ENCODE results near the gene EEFSEC. TPM values are rescaled to one million over a fixed set of nuclear protein-coding genes. Genes with fewer than 3 reads are reported as not detected.

EEFSEC gene
- total and polyA plus RNA-seq, 2 of the 8 experiments (the other 6 are each of a cell fraction or from before 2014, with no cell fraction given), result 13.1 to 19.8 TPM

DNA sequence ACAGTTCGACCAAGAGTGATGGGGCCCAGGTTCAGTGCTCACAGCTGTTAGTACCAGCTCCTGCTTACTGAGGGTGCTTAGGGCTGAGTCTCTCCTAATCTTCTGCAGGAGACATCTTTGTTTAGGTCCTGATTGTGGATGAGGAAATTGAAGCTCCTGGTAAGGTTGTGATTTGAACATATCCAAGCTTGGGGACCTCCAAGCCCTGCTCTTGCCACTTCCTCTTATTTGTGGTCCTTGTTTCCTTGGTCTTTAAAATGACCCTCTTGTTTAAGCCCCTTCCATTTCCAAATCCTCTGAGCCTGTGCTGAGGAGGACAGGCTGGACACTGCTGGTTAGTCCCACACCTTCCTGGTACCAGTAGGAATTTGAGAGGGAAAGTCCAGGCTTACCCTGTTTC is 87.0 kb downstream of the EEFSEC start:
- Histone ChIP-seq H3K18ac (ENCODE audit: extremely low read depth, low read length) (no peak overlapping the region), H4K5ac (ENCODE audit: insufficient read length, low read depth, low read length) (no peak overlapping the region), H2BK120ac (replicated peaks; ENCODE audit: low read depth, low read length) (no peak overlapping the region), H3K4me2 (ENCODE audit: insufficient read depth in 1 of 2, low read depth in 2 of 2, low read length in 2 of 2) (no peak overlapping the region), H2AFZ (ENCODE audit: low read length) (no peak overlapping the region), H4K20me1 (replicated peaks in 1 of 2; ENCODE audit: control insufficient read depth in 1 of 2, insufficient read depth in 2 of 2, low read length in 2 of 2) (no peaks in the 10 kb centered on the region), H2BK15ac (ENCODE audit: low read length) (no peak overlapping the region; the same call in 1 of the 2 replicates), H3K27ac (ENCODE audit: low read depth, low read length) (no peak overlapping the region), H3K9ac (replicated peaks in 1 of 4; ENCODE audit: extremely low read depth in 1 of 4, low read depth in 3 of 4, low read length in 3 of 4) (no peak overlapping the region), H3K79me1 (ENCODE audit: low read depth, low read length) (peaks cover 5% of the 10 kb centered on the region; the same call in 1 of the 2 replicates), H2AK5ac (ENCODE audit: low read depth, low read length) (no peak overlapping the region), H3K4ac (replicated peaks; ENCODE audit: insufficient read length, low read depth, low read length) (no peak overlapping the region), H3K56ac (replicated peaks; ENCODE audit: insufficient read length, low read depth, low read length) (no peak overlapping the region), H2BK20ac (ENCODE audit: low read length) (no peak overlapping the region), H4K8ac (ENCODE audit: extremely low read depth, insufficient read depth, low read length) (no peak overlapping the region), H3K23ac (ENCODE audit: insufficient read length) (no peak overlapping the region), H3K79me2 (ENCODE audit: control insufficient read depth in 1 of 2, insufficient read depth in 2 of 2, low read length in 2 of 2) (no peaks in the 10 kb centered on the region), H3K36me3 (ENCODE audit: control insufficient read depth in 2 of 4, insufficient read depth in 4 of 4, low read length in 3 of 4) (no peaks in the 10 kb centered on the region), H2BK12ac (ENCODE audit: low read depth, low read length) (no peak overlapping the region), H3K9me3 (ENCODE audit: insufficient read depth in 2 of 2, low read depth in 1 of 2, low read length in 1 of 2) (no peaks in the 10 kb centered on the region), H3K14ac (ENCODE audit: insufficient read length) (no peak overlapping the region), H4K91ac (replicated peaks; ENCODE audit: insufficient read length, low read length) (no peak overlapping the region), H2BK5ac (ENCODE audit: low read depth, low read length) (no peak overlapping the region), H3K4me3 (ENCODE audit: extremely low read depth in 1 of 4, insufficient read depth in 2 of 4, low read depth in 3 of 4, low read length in 4 of 4) (no peak overlapping the region), H3K23me2 (ENCODE audit: low read depth, low read length) (no peaks in the 10 kb centered on the region), H3K4me1 (replicated peaks in 1 of 4; ENCODE audit: control insufficient read depth in 3 of 4, insufficient read depth in 4 of 4, low read length in 3 of 4) (peaks cover 0 to 5% (median 0%) of the 10 kb centered on the region in 4 experiments; a peak in 1 of 7 replicates), H3K27me3 (replicated peaks in 1 of 4; ENCODE audit: control insufficient read depth in 3 of 4, extremely low read depth in 1 of 4, insufficient read depth in 3 of 4, low read length in 3 of 4) (no peaks in the 10 kb centered on the region)
- FAIRE-seq, result no peak
- no peak for DNase-seq (ENCODE audit: low read depth in 1 of 2, low spot score in 2 of 2)
- ChIA-PET CTCF (ENCODE audit: partially characterized antibody) (interaction anchor here (1.0 to 6.6 kb wide), 4 partner anchors 15 to 81 kb away, joined by 3 to 43 read pairs (median 10); no protein-coding TSS in a partner anchor), POLR2A (ENCODE audit: partially characterized antibody) (no interaction called here)
- 93% methylated on average over 1 of the region's 1 CpG; no CpG with 5 or more reads in 1 of the 2 experiments for WGBS, 2 experiments (ENCODE audit: extremely low coverage in 1 of 2, insufficient coverage in 1 of 2, insufficient read length in 1 of 2, insufficient replicate concordance in 2 of 2, low coverage in 1 of 2, low lambda C conversion rate in 2 of 2, missing lambda C conversion rate in 1 of 2)
- TF ChIP-seq SIX5 (IDR thresholded peaks at IDR 0.05; ENCODE audit: low read depth, low read length) (no peak), FOSL1 (IDR thresholded peaks at IDR 0.05; ENCODE audit: insufficient read depth, low read depth, low read length) (no peak)
